Measurements from ENCODE around the gene MSI2. TPM values are rescaled to one million over a fixed set of nuclear protein-coding genes. Genes with fewer than 3 reads are reported as not detected.

Gene MSI2
- total and polyA plus RNA-seq, 2 experiments from 2014 or later, result 18.9 to 41.8 TPM

DNA sequence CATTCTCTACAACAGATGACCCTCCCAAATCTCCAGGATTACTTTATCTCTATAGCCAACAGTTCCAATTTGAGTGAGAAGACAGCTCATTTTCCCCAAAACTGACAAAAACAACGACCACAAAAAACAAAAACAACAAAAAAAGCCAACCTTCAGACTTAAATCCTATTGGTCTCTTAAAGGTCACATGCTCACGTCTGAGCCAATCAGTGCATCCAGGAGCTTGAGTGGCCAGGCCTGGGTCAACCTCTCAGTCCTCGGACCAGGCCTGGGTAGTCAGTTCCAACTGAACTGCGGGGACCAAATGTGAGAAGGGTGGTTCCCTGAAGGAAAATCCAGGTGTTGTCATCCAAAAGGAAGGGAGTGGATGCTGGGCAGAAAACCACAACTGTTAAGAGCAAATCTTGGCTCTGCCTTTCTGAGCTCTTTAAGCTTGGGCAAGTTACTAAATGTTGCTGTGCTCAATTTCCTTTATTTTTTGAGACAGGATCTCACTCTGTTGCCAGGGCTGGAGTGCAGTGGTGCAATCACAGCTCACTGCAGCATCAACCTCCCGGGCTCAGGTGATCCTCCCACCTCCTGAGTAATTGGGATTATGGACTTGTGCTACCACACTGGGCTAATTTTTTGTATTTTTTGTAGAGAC is 43.0 kb upstream of the MSI2 start:
- Histone ChIP-seq H3F3A (replicated peaks; ENCODE audit: low read depth) (no peaks in the 10 kb centered on the region), H3K4me2 (no peak overlapping the region), H4K20me1 (replicated peaks; ENCODE audit: insufficient read depth) (no peaks in the 10 kb centered on the region), H3K4me3 (no peak overlapping the region), H3K27me3 (ENCODE audit: insufficient read depth) (no peaks in the 10 kb centered on the region), H3K27ac (ENCODE audit: low read depth) (no peak overlapping the region), H3K79me2 (replicated peaks; ENCODE audit: insufficient read depth) (no peaks in the 10 kb centered on the region), H3K36me3 (ENCODE audit: insufficient read depth) (no peaks in the 10 kb centered on the region), H2AFZ (no peak overlapping the region), H3K9me2 (ENCODE audit: insufficient read depth) (peaks cover 5% of the 10 kb centered on the region; the same call in 1 of the 2 replicates), H3K4me1 (ENCODE audit: insufficient read depth) (no peaks in the 10 kb centered on the region)
- peaks cover 4% of the 10 kb centered on the region; the same call in 1 of the 3 replicates for H3K9me3 Mint-ChIP-seq
- H3K4me1 Mint-ChIP-seq, result peaks cover 3% of the 10 kb centered on the region; the same call in 1 of the 3 replicates
- H3K4me3 Mint-ChIP-seq, result no peak overlapping the region
- no peaks in the 10 kb centered on the region for H3K27me3 Mint-ChIP-seq (ENCODE audit: insufficient read depth, low read depth, poor library complexity)
- H3K36me3 Mint-ChIP-seq (ENCODE audit: low read depth), result no peaks in the 10 kb centered on the region
- H3K27ac Mint-ChIP-seq, result no peak overlapping the region
- TF ChIP-seq ZNF331 (CRISPR knock-in tag; IDR thresholded peaks at IDR 0.05; ENCODE audit: low read depth), result no peak
- TF ChIP-seq ZNF462 (CRISPR knock-in tag; IDR thresholded peaks at IDR 0.05), result no peak
- TF ChIP-seq REST (IDR thresholded peaks at IDR 0.05; ENCODE audit: unreplicated experiment), result no peak
- ATAC-seq (no peak), DNase-seq (ENCODE audit: low spot score) (no peak)

Measured in GM23338 (cell line).